Ovary (tissue), 9 donors: ENCODE results near the gene VIM. TPM values are rescaled to one million over a fixed set of nuclear protein-coding genes. Genes with fewer than 3 reads are reported as not detected.
A peak's percentile ranks its signal among the peaks of the same experiment; 100 is the strongest.

Experiments
- DNase-seq, 5 donors: peaks; one replicate each; pipeline ENCODE4 v3.0.0-alpha.2; 2019 to 2020
- H3K27ac ChIP-seq, 2 donors: fragments of 200-600 bp; one replicate each; pipeline versions ENCODE4 v1.5.1 to v1.8.0; 2019 to 2022
- H3K27me3 ChIP-seq: fragments of 200-600 bp; one replicate; pipeline ENCODE4 v1.8.0; 2022
- H3K36me3 ChIP-seq: fragments of 200-600 bp; sonication (generic); one replicate; pipeline ENCODE4 v1.5.1; 2019
- H3K4me1 ChIP-seq: one replicate; pipeline ENCODE4 v1.8.1; 2013; ENCODE audit warnings: mild to moderate bottlenecking, moderate library complexity; ENCODE audit not compliant: insufficient read depth
- H3K4me3 ChIP-seq: fragments of 200-600 bp; sonication (generic); one replicate; pipeline ENCODE4 v1.5.1; 2017
- H3K9me3 ChIP-seq, 2 donors: fragments of 200-600 bp in 1 of 2; sonication (generic) in 1 of 2; one replicate each; pipeline versions ENCODE4 v1.5.1 to v1.8.1; 2013 to 2019; ENCODE audit warnings: mild to moderate bottlenecking in 1 of 2, moderate library complexity in 1 of 2
- EP300 ChIP-seq: sonication (generic); formaldehyde crosslinking; IDR thresholded peaks from one replicate; pipeline ENCODE4 v1.6.1; 2017; ENCODE audit warnings: antibody characterized with exemption
- POLR2A ChIP-seq: fragments of 450-650 bp; IDR thresholded peaks from one replicate; pipeline ENCODE4 v1.6.1; 2017; ENCODE audit warnings: antibody characterized with exemption, mild to moderate bottlenecking, moderate library complexity
- WGBS, 3 donors: extraction: QIAGEN DNeasy Blood & Tissue Kit in 1 of 3; methylation state at CpG; one replicate each; pipeline versions ENCODE4 v1.1.5 to v1.1.7; 2013 to 2017; 5-methylcytosine and 5-hydroxymethylcytosine counted together
- intact Hi-C, 4 donors: fragments of 100-400 bp; cut with DNase I; formaldehyde crosslinking; loops; one replicate each; pipeline versions ENCODE4 v1.11.0 to v1.15.1; 2022 to 2023
- polyA plus RNA-seq, 2 donors: library from polyadenylated mRNA; stranded (reverse); fragments of 200-250 nt in 1 of 2; fragments of 350-450 nt in 1 of 2; fragmentation: Illumina TruSeq in 1 of 2; extraction: RNeasy Lipid Tissue Mini Kit (QIAGEN cat#74804) in 1 of 2; gene quantifications; one replicate each; pipeline ENCODE4 v1.2.3, GENCODE V29; 2013 to 2014
- total RNA-seq, 7 donors: library from RNA; depleted of rRNA in 2 of 7; stranded (reverse); fragments of >200 nt in 2 of 7; fragmentation: NEBNext Ultra II Directional in 3 of 7; extraction: Animal tissue kit (Norgen Biotek cat#: 25700) in 3 of 7; gene quantifications; one replicate each; pipeline versions ENCODE4 v1.1.0 to v1.2.4, GENCODE V29; 2016 to 2023
- TF ChIP-seq, protein P1 (sequence below), 3 donors: fragments of 450-650 bp in 2 of 3; fragments of 200-600 bp in 1 of 3; IDR thresholded peaks; one replicate each; pipeline versions ENCODE4 v1.5.1 to v1.8.0; 2016 to 2022; ENCODE audit warnings: antibody characterized with exemption in 3 of 3, mild to moderate bottlenecking in 1 of 3
- donor health status: DM: no; HTN: no; CAD: no; lungs with moderate emphysema.
- donor health status: DM: no; HTN: no; CAD: no.
- donor health status: Bipolar disorder and iron deficiency.
- donor health status: DM: yes; HTN: yes; CAD: no.
- donor health status: DM: no; HTN: no; CAD: no.
- donor health status: DM: yes; HTN: yes; CAD: no.

VIM gene
- total and polyA plus RNA-seq, 9 donors = 2,370 to 6,135 (median 4,661) TPM

DNA sequence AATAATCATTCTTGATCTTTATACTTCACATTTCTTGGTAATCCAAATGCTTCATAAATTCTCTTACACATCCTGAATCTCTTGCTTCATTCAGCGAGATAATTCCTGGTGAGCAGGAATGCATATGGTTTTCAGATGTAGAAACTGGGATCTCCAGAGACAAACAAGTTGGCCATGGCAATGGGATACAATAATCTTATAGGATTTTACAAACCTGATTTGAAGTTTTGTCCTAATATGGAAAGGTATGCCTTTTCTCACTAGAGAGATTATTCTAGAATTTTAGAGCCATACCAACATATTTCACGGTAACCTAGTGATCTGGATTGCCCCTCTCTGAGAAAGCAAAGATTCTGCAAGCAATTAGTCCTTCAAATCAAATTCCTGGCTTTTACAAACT is 13.5 kb upstream of the VIM start:
- Histone ChIP-seq H3K4me3 (no peak overlapping the region), H3K27ac (peak overlapping the region in 1 of 2 donors; percentile 61), H3K9me3 (no peaks in the 10 kb centered on the region), H3K36me3 (no peaks in the 10 kb centered on the region), H3K27me3 (no peaks in the 10 kb centered on the region), H3K4me1 (peaks cover 9% of the 10 kb centered on the region)
- intact Hi-C loops = no loop called here
- TF ChIP-seq, protein P1, sequence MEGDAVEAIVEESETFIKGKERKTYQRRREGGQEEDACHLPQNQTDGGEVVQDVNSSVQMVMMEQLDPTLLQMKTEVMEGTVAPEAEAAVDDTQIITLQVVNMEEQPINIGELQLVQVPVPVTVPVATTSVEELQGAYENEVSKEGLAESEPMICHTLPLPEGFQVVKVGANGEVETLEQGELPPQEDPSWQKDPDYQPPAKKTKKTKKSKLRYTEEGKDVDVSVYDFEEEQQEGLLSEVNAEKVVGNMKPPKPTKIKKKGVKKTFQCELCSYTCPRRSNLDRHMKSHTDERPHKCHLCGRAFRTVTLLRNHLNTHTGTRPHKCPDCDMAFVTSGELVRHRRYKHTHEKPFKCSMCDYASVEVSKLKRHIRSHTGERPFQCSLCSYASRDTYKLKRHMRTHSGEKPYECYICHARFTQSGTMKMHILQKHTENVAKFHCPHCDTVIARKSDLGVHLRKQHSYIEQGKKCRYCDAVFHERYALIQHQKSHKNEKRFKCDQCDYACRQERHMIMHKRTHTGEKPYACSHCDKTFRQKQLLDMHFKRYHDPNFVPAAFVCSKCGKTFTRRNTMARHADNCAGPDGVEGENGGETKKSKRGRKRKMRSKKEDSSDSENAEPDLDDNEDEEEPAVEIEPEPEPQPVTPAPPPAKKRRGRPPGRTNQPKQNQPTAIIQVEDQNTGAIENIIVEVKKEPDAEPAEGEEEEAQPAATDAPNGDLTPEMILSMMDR (IDR thresholded peaks at IDR 0.05) = no peak
- no peak for TF ChIP-seq EP300
- no peak for DNase-seq
- 58 to 72% (median 62%) methylated on average over 2 of the region's 2 CpGs for WGBS, 3 donors

DNA sequence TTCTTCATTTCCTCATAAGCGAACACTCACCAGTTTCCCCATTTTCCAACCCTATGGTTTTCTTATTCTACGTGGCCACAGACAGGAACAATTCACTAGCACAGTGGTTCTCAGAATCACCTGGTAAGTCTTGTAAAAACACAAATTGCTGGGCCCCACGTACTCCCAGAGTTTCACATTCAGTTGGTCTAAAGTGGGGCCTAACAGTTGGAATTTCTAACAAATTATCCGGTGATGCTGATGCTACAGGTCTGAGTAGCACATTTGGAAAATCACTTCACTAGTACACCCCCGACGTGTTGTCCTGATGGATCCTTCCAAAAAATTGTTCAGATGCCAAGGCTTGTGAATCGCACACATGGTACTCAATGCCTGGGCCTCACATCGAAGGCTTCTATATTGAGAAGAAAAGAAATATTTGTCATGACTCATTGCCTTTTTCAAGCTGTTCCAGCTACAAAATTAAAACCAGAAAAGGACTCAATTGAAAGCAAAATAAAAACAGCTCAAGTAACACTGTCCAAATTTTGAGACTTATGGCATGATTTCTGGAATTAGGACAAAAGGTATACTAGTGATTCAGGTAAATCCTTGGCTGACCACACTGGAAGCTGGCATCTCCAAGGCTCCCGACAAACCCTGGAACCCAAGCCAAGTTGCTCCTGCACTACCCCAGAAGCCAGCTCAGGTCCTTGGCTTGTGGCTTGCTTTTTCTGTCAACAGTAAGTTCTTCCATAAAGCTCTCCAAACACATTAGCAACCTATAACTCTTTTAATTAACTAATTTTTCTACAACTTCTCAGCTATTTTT is 12.9 kb upstream of the VIM start:
- Histone ChIP-seq H3K9me3 (no peaks in the 10 kb centered on the region), H3K27me3 (no peaks in the 10 kb centered on the region), H3K4me3 (no peak overlapping the region), H3K36me3 (no peaks in the 10 kb centered on the region), H3K4me1 (peaks cover 9% of the 10 kb centered on the region), H3K27ac (peak overlapping the region in 1 of 2 donors; percentile 61)
- TF ChIP-seq, protein P1 (IDR thresholded peaks at IDR 0.05) = no peak
- TF ChIP-seq EP300 = no peak
- TF ChIP-seq POLR2A = no peak
- intact Hi-C loops = no loop called here
- 45 to 72% (median 55%) methylated on average over 9 of the region's 9 CpGs for WGBS, 3 donors
- no peak for DNase-seq

DNA sequence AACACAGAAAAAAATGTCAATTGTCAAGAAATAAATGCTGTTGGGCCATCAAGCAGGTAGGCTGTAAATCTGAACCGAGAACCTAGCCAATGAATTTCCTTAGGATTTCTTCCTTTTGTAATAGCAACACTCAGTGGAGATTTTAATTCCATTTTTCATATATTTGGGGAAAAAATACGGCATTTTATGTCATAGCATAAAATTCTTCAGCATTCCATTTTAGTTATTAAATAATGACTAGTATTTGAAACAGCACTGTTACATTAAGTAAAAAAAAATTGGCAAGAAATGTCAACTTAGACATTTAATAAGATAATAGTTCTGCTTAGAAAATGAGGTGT is 12.3 kb upstream of the VIM start:
- intact Hi-C loops = no loop called here
- no peaks in the 10 kb centered on the region for H3K36me3 ChIP-seq
- no peak for TF ChIP-seq POLR2A
- TF ChIP-seq EP300 = no peak
- TF ChIP-seq, protein P1 (IDR thresholded peaks at IDR 0.05) = no peak
- H3K27ac ChIP-seq = peak overlapping the region in 1 of 2 donors; percentile 61
- no peak for DNase-seq
- peaks cover 9% of the 10 kb centered on the region for H3K4me1 ChIP-seq
- no peak overlapping the region for H3K4me3 ChIP-seq
- 78 to 95% (median 93%) methylated on average over 2 of the region's 2 CpGs for WGBS, 3 donors
- no peaks in the 10 kb centered on the region for H3K9me3 ChIP-seq
- H3K27me3 ChIP-seq = no peaks in the 10 kb centered on the region

DNA sequence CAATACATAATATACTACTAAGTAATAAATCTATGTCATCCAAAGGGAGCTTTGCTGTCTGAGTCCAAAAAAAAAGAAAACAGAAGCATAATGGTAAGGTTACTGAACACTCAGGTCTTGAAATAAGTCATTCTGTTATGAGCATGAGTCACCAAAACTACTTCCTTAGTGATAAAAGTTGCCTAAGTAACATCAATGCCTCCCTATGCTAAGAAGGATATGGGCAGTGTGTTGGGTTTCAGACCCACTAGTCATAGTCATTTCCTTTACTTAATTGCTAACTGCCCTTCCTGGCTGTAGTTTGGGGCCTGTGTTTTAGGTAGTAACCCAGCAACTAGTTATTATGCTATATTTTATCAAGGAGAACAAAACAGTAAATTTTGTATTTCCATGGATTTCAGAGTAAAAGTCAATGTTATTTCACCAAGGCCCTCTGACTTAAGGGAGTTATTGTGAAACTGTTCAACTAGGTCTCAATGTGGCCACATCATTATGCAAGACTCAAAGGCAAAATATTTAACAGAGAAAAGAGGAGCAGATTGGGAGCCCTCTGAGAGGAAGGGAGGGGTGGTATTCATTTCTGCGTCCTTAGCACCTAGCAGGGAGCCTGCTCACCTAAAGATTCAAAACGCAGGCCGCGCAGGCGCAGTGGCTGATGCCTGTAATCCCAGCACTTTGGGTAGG is 11.7 kb upstream of the VIM start:
- Histone ChIP-seq H3K36me3 (no peaks in the 10 kb centered on the region), H3K4me3 (no peak overlapping the region), H3K27me3 (no peaks in the 10 kb centered on the region), H3K27ac (peak overlapping the region in 1 of 2 donors; percentile 61), H3K4me1 (peaks cover 7% of the 10 kb centered on the region), H3K9me3 (no peaks in the 10 kb centered on the region)
- 83 to 87% (median 86%) methylated on average over 5 of the region's 5 CpGs for WGBS, 3 donors
- intact Hi-C loops = no loop called here
- TF ChIP-seq EP300 = peak; percentile 28
- no peak for TF ChIP-seq POLR2A
- peak in 1 of 5 donors; percentile 37 for DNase-seq
